ENCODE measurements around the gene ENTR1. TPM values are rescaled to one million over a fixed set of nuclear protein-coding genes. Genes with fewer than 3 reads are reported as not detected.

The ENTR1 gene
- total RNA-seq, 3 donors from 2014 or later = 23.7 to 54.4 (median 36.0) TPM

GRCh38 chr9:136400038-136400834 is 10.2 kb downstream of the ENTR1 start, which contains the start of gene SNAPC4:
TSS of gene SNAPC4 (minus strand) at chr9:136400170. CDS start at chr9:136398428, 1,742 bp downstream.
- Histone ChIP-seq H3K4me3 (peak within 1 kb of the TSS; percentile 93 to 95 (median 94)), H3K4me1 (peaks cover 4 to 5% of the 10 kb centered on the region in 2 donors), H3K36me3 (no peaks in the 10 kb centered on the region), H3K9me3 (no peaks in the 10 kb centered on the region), H3K27ac (peak within 1 kb of the TSS in 1 of 2 donors; percentile 1), H3K27me3 (no peaks in the 10 kb centered on the region)
- no peak for TF ChIP-seq POLR2A (IDR thresholded peaks at IDR 0.05)
- peak; percentile 18 to 32 (median 19) for TF ChIP-seq POLR2AphosphoS5 (IDR thresholded peaks at IDR 0.05)
- peak; percentile 58 to 93 (median 66) for TF ChIP-seq CTCF (IDR thresholded peaks at IDR 0.05)
- DNase-seq (ENCODE audit: low spot score in 2 of 2) = peak; percentile 63 to 80
- intact Hi-C loops (cut with DNase I; ENCODE audit: low total_unique reads) = no loop called here

GRCh38 chr9:136399176-136400037 is 11.0 kb downstream of the ENTR1 start:
- Histone ChIP-seq H3K9me3 (no peaks in the 10 kb centered on the region), H3K27ac (no peak overlapping the region), H3K36me3 (no peaks in the 10 kb centered on the region), H3K27me3 (no peaks in the 10 kb centered on the region), H3K4me3 (peak overlapping the region; percentile 93 to 95 (median 94)), H3K4me1 (peaks cover 4 to 5% of the 10 kb centered on the region in 2 donors)
- intact Hi-C loops (cut with DNase I; ENCODE audit: low total_unique reads) = no loop called here
- no peak for DNase-seq (ENCODE audit: low spot score in 2 of 2)
- TF ChIP-seq CTCF (IDR thresholded peaks at IDR 0.05) (no peak), POLR2A (IDR thresholded peaks at IDR 0.05) (no peak), POLR2AphosphoS5 (IDR thresholded peaks at IDR 0.05) (no peak)

- intact Hi-C loops (cut with DNase I; ENCODE audit: low total_unique reads) = no loop called here
- no peak for TF ChIP-seq POLR2AphosphoS5 (IDR thresholded peaks at IDR 0.05)
- H3K36me3 ChIP-seq = no peaks in the 10 kb centered on the region
These were observed 12.1 kb downstream of the ENTR1 start for GRCh38 chr9:136398286-136398685.

GRCh38 chr9:136397643-136398042 is 12.8 kb downstream of the ENTR1 start:
- Histone ChIP-seq H3K4me3 (no peak overlapping the region), H3K27me3 (no peaks in the 10 kb centered on the region), H3K9me3 (no peaks in the 10 kb centered on the region), H3K27ac (no peak overlapping the region), H3K4me1 (peaks cover 4 to 5% of the 10 kb centered on the region in 2 donors), H3K36me3 (no peaks in the 10 kb centered on the region)
- intact Hi-C loops (cut with DNase I; ENCODE audit: low total_unique reads) = no loop called here
- TF ChIP-seq POLR2AphosphoS5 (IDR thresholded peaks at IDR 0.05) (no peak), POLR2A (IDR thresholded peaks at IDR 0.05) (no peak), CTCF (IDR thresholded peaks at IDR 0.05) (no peak)
- no peak for DNase-seq (ENCODE audit: low spot score in 2 of 2)

More at GRCh38 chr9:136398286-136398685, 12.1 kb downstream of the ENTR1 start:
- H3K27ac ChIP-seq = no peak overlapping the region
- H3K4me1 ChIP-seq = peaks cover 4 to 5% of the 10 kb centered on the region in 2 donors
- DNase-seq (ENCODE audit: low spot score in 2 of 2) = no peak
- H3K4me3 ChIP-seq = peak overlapping the region in 1 of 3 donors; percentile 94
- no peaks in the 10 kb centered on the region for H3K9me3 ChIP-seq
- H3K27me3 ChIP-seq = no peaks in the 10 kb centered on the region

- TF ChIP-seq POLR2AphosphoS5 (IDR thresholded peaks at IDR 0.05) (no peak), CTCF (IDR thresholded peaks at IDR 0.05) (no peak), POLR2A (IDR thresholded peaks at IDR 0.05) (no peak)
- intact Hi-C loops (cut with DNase I; ENCODE audit: low total_unique reads) = no loop called here
- Histone ChIP-seq H3K4me1 (peaks cover 4 to 5% of the 10 kb centered on the region in 2 donors), H3K27me3 (no peaks in the 10 kb centered on the region), H3K27ac (no peak overlapping the region), H3K36me3 (peaks cover 5% of the 10 kb centered on the region), H3K4me3 (no peak overlapping the region), H3K9me3 (no peaks in the 10 kb centered on the region)
- no peak for DNase-seq (ENCODE audit: low spot score in 2 of 2)
These were observed 14.2 kb downstream of the ENTR1 start for GRCh38 chr9:136396219-136396515.
